ENCODE data around the gene ACSF3. TPM values are rescaled to one million over a fixed set of nuclear protein-coding genes. Genes with fewer than 3 reads are reported as not detected.

The ACSF3 gene
- total and polyA plus RNA-seq, 2 experiments from 2014 or later: 20.7 to 28.0 TPM

- H3K36me3 ChIP-seq (replicated peaks; ENCODE audit: insufficient read depth, low read depth): no peaks in the 10 kb centered on the region
- no peaks in the 10 kb centered on the region for H3K79me2 ChIP-seq
- H2AFZ ChIP-seq: no peak overlapping the region
- H3K4me1 ChIP-seq (ENCODE audit: insufficient read depth): no peaks in the 10 kb centered on the region
- no peak for DNase-seq (ENCODE audit: low spot score)
- H3K4me2 ChIP-seq: no peak overlapping the region
- no peaks in the 10 kb centered on the region for H3K9me3 ChIP-seq (ENCODE audit: low read depth)
- TF ChIP-seq EZH2phosphoT487 (IDR thresholded peaks at IDR 0.05; ENCODE audit: low read depth, severe bottlenecking, unreplicated experiment): no peak
- TF ChIP-seq EZH2 (IDR thresholded peaks at IDR 0.05; ENCODE audit: borderline replicate concordance): no peak
- no peak for TF ChIP-seq CTCF (IDR thresholded peaks at IDR 0.05; ENCODE audit: poor library complexity)
- no peak overlapping the region for H3K4me3 ChIP-seq
- no peaks in the 10 kb centered on the region for H4K20me1 ChIP-seq (ENCODE audit: insufficient read depth, poor library complexity, severe bottlenecking)
- H3K9me2 ChIP-seq (replicated peaks; ENCODE audit: insufficient read depth): no peaks in the 10 kb centered on the region
- 93% methylated on average over 5 of the region's 9 CpGs for WGBS (ENCODE audit: low lambda C conversion rate, missing lambda C conversion rate)
- no peak overlapping the region for H3K27ac ChIP-seq
- no peaks in the 10 kb centered on the region for H3K27me3 ChIP-seq
Observed at GRCh38 chr16:89058812-89059211, 34.8 kb upstream of the ACSF3 start.

- no peak overlapping the region for H3K4me2 ChIP-seq
- no peaks in the 10 kb centered on the region for H3K4me1 ChIP-seq (ENCODE audit: insufficient read depth)
- no peak overlapping the region for H2AFZ ChIP-seq
- TF ChIP-seq EZH2phosphoT487 (IDR thresholded peaks at IDR 0.05; ENCODE audit: low read depth, severe bottlenecking, unreplicated experiment): no peak
- TF ChIP-seq CTCF (IDR thresholded peaks at IDR 0.05; ENCODE audit: poor library complexity): no peak
- TF ChIP-seq EZH2 (IDR thresholded peaks at IDR 0.05; ENCODE audit: borderline replicate concordance): no peak
- H3K9me3 ChIP-seq (ENCODE audit: low read depth): no peaks in the 10 kb centered on the region
- no peak for DNase-seq (ENCODE audit: low spot score)
- WGBS (ENCODE audit: low lambda C conversion rate, missing lambda C conversion rate): 86% methylated on average over 12 of the region's 12 CpGs
- H3K79me2 ChIP-seq: no peaks in the 10 kb centered on the region
- H3K36me3 ChIP-seq (replicated peaks; ENCODE audit: insufficient read depth, low read depth): no peaks in the 10 kb centered on the region
- H4K20me1 ChIP-seq (ENCODE audit: insufficient read depth, poor library complexity, severe bottlenecking): no peaks in the 10 kb centered on the region
- no peaks in the 10 kb centered on the region for H3K27me3 ChIP-seq
- no peak overlapping the region for H3K4me3 ChIP-seq
- H3K27ac ChIP-seq: no peak overlapping the region
- no peaks in the 10 kb centered on the region for H3K9me2 ChIP-seq (replicated peaks; ENCODE audit: insufficient read depth)
Observed at GRCh38 chr16:89060207-89060794, 33.4 kb upstream of the ACSF3 start.

- no peak overlapping the region for H3K27ac ChIP-seq
- H3K4me1 ChIP-seq (ENCODE audit: insufficient read depth): no peaks in the 10 kb centered on the region
- no peak overlapping the region for H2AFZ ChIP-seq
- H3K9me3 ChIP-seq (ENCODE audit: low read depth): no peaks in the 10 kb centered on the region
- no peak for DNase-seq (ENCODE audit: low spot score)
- no peaks in the 10 kb centered on the region for H3K27me3 ChIP-seq
- H4K20me1 ChIP-seq (ENCODE audit: insufficient read depth, poor library complexity, severe bottlenecking): no peaks in the 10 kb centered on the region
- no peaks in the 10 kb centered on the region for H3K9me2 ChIP-seq (replicated peaks; ENCODE audit: insufficient read depth)
- no peaks in the 10 kb centered on the region for H3K79me2 ChIP-seq
- no peak for TF ChIP-seq EZH2phosphoT487 (IDR thresholded peaks at IDR 0.05; ENCODE audit: low read depth, severe bottlenecking, unreplicated experiment)
- TF ChIP-seq EZH2 (IDR thresholded peaks at IDR 0.05; ENCODE audit: borderline replicate concordance): no peak
- TF ChIP-seq CTCF (IDR thresholded peaks at IDR 0.05; ENCODE audit: poor library complexity): no peak
- 89% methylated on average over 21 of the region's 21 CpGs for WGBS (ENCODE audit: low lambda C conversion rate, missing lambda C conversion rate)
- no peak overlapping the region for H3K4me3 ChIP-seq
- H3K4me2 ChIP-seq: no peak overlapping the region
- H3K36me3 ChIP-seq (replicated peaks; ENCODE audit: insufficient read depth, low read depth): no peaks in the 10 kb centered on the region
Observed at GRCh38 chr16:89061086-89061485, 32.6 kb upstream of the ACSF3 start.

Data from hepatocyte (in vitro differentiated cells).